ENCODE results near the gene TMEM147.

The TMEM147 gene

DNA sequence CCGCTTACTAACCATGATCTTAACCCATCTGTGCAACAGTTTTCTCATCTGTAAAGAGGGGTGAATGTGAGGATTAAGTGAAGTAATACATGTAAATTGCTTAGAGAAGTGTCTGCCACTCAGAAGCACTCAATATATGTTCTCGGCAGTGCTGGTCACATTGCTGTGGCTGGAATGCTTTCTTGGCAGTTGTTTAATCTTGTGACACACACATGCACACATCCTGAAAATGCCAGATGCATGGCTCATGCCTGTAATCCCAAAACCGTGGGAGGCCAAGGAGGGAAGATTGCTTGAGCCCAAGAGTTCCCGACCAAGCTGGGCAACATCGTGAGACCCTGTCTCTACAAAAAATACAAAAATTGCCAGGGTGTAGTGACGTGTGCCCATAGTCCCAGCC, 27.1 kb upstream of the TMEM147 start:
- FAIRE-seq (no peak), DNase-seq (ENCODE audit: insufficient read length, low spot score) (no peak)

DNA sequence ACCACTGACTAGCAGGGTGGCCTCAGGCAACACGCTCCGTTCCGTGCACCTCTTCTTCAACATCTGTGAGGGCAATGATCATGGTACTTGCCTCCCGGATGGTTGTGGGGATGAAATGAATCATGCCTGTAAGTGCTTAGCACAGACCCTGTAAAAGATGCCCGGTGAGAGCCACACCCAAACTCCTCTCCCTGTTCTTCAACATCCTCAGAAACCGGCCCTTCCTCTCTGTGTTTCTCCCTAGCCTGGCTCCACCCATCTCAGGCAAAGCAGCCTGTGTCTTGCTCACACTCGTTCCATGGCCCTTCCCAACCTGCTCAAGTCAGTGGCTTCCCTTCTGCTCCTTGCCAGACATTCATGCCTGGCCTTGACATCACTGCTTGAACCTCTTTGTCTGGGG, 26.1 kb upstream of the TMEM147 start:
- no peak for FAIRE-seq
- no peak for DNase-seq (ENCODE audit: insufficient read length, low spot score)

DNA sequence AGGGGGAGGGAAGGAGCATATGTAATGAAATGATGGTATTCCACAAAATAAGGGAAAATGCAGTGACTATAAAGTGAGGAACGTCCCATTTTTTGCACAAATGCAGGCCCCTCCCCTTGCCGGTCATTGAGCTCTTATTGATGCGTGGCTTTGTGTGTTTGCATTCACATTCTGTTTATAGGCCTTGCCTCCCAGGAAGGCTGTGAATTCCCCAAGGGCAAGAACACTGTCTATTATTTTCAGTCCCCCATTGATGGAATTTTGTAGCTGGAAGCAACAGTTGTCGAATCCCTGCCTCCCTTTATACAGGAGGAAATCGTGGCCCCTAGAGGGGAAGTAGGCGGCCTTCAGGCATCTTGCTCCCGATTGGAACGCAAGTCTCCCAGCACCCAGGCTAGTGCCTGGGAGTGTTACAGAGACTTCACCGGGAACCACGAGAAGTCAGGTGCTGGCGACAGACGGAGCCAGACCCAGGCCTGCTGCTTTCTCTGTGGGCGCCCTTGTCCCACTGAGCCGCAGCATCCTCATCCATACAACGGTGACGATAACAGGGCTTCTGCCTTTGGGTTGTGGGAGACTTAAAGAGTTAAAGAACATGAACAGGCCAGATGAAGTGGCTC, 24.2 kb upstream of the TMEM147 start:
- FAIRE-seq (no peak), DNase-seq (ENCODE audit: insufficient read length, low spot score) (no peak)

DNA sequence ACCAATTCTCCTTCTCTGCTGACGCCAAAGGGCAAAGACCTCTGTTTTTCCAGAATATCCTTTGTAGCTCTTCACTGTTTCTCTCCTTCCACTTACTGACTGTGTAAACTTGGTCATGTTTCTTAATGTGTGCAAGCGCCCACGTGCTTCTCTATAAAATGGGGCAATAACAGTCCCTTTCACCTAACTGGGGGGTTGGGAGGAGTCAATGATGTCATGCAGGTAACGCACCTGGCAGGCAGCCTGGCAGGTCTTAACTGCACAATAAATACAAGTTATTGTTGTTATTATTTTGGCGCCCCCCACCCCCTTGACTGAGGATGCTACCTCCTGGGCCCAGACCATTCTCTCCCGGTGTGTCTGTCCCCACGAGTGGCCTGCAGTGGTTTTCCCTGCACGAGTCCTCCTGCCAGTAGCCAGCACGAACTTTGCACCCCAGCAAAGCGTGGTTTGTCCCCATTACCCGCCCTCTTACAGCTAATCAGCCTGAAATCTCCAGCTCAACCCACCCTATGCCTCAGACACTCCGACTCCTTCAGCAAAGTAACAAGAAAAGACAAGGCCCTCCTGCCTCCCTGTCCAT, 22.6 kb upstream of the TMEM147 start:
- FAIRE-seq (no peak), DNase-seq (ENCODE audit: insufficient read length, low spot score) (no peak)

DNA sequence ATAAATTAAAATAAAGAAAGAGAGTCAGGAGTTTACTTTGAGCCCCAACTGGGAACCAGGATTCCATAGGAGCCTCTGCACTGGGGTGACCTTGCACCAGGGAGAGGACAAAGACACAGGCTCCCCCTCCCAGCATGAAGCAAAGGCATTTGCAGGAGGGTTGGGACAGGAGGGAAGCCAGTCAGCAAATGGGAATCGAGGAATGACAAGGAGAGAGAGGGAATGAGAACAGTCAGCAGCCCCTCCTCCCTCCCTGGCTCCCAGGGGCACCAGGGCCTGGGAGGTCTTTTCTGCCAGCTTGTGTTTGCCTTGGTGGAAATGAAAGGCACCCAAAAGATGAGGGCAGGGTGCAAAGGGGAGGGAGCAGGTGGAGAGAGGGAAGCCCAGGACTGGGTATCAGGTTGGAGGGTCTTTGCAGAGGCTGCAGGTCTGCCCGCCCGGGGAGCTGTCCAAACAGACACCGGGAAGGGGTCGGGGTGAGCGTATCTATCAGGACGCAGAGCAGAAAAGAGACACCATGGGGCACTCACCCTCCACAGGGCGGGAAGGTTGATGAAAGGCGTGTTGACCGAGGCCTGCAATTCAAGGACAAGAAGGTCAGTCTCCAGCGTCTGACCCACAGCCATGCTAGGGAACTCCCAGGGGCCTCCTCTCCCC, 21.1 kb upstream of the TMEM147 start:
- no peak for FAIRE-seq
- no peak for DNase-seq (ENCODE audit: insufficient read length, low spot score)

DNA sequence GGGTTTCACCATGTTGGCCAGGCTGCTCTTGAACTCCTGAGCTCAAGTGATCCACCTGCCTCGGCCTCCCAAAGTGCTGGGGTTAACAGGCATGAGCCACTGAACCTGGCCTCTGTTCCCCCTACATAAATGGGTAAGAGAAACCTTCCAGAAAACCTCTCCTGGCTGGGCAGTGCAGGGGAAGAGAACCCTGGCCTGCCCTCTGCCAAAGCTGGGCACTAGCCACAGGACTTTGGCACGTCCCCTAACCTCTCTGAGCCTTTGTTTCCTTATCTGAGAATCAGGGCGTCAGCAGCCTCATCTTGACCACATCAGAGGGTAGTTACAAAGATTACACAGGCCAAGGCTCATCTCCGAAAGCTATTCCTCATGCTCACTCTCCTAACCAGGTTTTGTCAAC, 19.6 kb upstream of the TMEM147 start:
- no peak for FAIRE-seq
- DNase-seq (ENCODE audit: insufficient read length, low spot score), result no peak

DNA sequence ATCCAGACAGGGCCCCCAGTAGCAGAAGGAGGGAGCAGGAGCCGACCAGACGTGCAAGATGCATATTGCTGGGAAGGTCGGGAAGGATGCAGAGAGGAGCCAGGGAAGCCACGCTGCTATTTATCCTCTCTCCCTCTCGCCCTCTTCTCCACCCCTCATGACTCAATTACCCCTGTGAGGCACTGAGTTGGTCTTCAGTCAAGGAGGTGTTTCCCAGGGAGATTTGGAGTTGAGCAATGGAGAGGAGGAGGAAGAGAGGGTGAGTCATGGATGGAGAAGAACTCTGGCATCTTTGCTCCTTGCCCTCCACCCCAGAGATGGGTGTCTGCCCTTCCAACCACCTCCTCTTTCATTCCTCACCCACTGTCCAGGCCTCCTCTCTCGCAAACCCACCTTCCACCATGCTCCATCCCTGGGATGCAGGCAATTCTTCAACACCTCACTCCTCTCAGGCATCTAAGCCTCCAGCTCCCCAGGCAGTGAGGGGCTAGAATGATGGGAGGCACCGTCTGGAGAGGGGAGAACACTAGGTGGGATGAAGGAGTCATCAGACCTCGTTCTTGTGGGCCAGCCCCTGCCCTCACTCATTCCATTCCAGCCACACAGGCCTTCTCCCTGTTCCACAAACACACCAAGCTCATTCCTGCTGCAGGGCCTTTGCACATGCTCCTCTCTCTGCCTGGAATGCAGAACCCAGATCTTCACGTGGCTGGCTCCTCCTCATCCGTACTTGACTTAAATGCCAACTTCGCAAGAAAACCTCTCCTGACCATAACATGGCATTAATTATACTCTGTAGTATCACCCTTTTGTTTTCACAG, 17.0 kb upstream of the TMEM147 start, which contains the start of gene SBSN:
SBSN (minus strand) TSS at position 94 of the 821 bp plus-strand sequence; CDS start at position 64, 30 bp downstream.
- no peak for FAIRE-seq
- no peak for DNase-seq (ENCODE audit: insufficient read length, low spot score)

DNA sequence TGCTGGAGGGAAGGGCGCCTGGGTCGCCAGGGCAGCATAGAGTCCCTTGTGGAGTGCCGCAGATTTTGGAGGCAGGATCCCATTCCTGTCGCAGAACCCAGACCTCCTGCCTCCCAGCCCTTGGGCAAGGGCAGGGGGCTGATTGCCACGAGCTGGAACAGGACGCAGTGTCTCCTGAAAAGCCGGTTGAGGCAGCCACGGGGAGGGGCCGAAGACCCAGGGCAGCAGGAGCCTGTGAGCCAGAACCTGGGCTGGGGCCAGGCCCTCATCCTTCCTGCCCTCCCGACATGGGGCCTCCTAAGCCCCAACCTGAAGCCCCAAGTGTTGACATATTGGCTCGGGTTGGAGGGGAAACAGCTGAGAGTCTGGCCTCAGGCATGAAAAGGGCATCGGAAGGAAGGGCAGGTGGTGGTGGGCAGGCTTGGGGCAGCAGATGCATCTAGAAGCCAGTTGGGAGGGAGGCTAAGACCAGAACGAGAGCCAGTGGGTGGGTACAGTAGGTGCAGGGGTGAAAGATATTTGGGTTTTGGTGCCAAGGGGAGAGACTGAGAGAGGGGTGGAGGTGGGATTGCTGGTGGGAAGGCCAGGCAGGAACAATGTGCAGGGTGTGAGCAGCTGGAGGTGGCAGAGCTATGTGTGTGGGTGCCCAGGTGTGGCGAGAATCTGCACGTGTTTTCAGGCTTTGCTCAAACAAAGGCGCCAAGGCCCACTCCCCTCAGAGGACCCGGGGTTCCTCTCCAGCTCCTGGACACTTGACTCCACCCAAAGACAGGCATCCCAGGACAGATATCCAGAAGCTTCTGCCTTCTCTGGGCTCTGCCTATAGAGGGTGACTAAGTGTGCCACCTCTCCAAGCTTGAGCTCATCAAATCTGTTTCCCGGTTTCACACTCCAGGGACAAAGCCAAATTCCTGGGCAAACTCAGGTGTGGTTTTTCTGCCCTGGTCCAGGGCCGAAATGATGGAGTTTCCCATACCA, 15.9 kb upstream of the TMEM147 start:
- FAIRE-seq, result no peak
- no peak for DNase-seq (ENCODE audit: insufficient read length, low spot score)

DNA sequence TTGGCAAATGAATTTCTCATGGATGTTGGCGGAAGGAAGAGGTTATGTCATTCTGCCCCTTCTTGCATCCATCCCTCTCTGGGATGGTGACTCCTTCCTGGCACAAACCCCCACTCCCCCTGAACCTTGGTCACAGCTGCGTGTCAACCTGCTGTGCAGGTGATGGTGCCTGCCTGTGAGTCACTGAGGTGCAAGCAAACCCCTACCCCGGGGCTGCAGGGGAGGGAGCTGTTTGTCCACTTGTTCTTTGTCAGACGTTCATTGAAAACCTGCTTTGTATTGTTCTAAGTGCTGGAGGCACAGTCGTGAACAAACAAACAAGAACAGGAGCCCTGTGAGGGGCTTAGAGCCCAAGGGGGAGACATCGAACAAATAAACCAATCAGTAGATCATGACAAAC, 14.1 kb upstream of the TMEM147 start:
- FAIRE-seq, result no peak

DNA sequence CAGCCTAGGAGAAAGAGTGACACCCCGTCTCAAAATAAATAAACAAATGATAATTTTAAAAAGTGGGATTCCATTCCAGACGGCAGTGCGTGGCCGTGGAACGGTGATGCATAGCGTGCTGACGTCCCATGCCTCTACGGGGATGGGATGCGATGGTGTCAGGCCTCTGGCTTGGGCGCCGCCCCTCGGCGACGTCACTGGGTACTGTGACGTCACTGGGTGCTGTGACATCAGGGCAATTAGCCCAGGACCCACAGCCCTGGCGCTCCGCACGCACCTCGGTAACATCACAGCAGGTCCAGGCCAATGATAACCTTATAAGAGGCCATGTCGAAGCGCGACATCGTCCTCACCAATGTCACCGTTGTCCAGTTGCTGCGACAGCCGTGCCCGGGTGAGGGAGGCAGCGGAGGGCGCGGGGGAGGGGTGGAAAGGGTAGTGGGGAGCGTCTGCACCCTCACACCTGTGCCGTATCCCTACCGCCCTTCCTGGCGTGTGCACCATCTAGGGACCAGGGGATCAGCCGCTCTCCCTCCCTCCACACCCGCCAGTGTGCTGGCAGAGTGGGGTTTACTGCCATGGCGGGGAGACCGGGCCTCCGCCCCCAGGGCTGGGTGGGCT, 12.1 kb upstream of the TMEM147 start, which contains the start of gene GAPDHS:
GAPDHS (plus strand) TSS at position 256 of the 621 bp plus-strand sequence; CDS start at position 328, 72 bp downstream.
- DNase-seq (ENCODE audit: insufficient read length, low spot score), result no peak
- FAIRE-seq, result no peak

More for the DNA sequence above, 14.1 kb upstream of the TMEM147 start:
- DNase-seq (ENCODE audit: insufficient read length, low spot score), result no peak

DNA sequence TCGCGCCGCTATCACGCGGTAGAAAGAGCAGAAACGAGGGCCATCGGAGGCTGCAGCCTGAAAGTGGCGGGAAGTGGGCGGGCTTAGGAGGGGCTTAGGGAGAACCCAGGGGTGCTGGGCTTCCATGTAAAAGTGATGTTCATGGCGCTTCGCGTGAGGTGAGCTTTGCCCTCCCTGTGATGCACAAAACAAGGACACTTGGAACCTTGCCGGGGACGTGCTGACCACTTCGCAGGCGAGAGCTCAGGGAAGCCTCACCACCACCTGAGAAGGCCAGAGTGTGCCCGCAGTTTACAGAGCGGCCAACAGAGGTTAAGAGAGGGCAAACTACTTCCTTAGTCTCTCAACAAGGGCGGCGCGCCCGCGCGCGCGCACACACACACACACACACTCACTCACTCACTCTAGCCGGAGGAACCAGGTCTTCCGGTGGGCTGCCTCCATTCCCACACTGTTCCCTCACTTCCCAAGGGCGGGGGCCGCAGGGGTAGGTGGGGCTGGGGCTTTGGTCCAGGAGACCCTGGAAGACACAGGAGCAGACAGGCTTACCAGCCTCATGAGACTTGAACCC, 11.5 kb upstream of the TMEM147 start:
- DNase-seq (ENCODE audit: insufficient read length, low spot score) (peak; percentile 53), FAIRE-seq (peak; percentile 44)

DNA sequence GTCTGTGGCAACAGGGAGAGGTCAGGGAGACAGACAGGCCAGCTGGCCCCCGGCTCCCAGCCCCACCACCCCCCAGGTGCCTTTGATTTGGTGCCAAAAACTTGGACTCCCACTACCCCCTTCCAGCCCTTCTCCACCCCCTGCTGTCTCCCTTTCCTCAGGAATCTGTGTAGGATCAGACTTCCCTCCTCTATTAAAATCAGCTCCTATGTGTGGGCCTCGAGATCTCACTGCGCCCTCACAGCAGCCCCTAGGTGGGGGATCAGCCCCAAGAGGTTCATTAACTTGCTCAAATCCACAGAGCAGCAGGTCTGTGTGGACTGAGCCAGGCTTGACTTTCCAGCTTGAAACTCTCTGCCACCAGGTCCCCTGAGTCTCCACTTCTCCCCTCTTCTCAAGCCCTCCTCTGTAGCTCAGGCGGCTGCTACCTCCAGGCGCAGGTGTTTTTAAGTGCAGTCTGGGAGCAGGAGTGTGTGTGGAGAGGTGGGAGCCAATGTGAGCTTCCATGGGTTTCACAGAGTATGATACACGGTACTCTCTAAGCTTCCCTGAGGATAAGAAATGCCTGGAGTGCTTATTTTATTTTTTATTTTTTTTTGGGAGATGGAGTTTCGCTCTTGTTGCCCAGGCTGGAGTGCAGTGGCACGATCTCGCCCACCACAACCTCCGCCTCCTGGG, 10.5 kb upstream of the TMEM147 start:
- FAIRE-seq (no peak), DNase-seq (ENCODE audit: insufficient read length, low spot score) (no peak)

DNA sequence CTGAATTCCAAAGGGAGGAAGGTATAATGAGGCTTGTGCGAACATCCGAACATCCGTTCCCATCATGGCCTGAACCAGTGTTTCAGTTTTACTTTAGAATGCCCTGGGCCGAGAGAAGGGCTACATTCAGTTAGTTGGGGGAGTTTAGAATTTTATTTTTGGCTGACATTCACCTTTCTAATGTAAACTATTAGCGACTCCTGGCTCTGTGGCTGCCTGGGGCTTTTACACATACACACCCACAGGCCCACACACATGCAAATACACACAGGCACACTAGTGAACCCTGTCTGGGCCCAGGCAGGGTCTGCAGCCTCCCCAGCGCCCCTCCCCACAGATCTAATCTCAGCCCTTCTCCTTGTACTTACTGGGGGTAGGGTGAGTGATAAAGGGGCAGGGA, 6.1 kb upstream of the TMEM147 start:
- DNase-seq (ENCODE audit: insufficient read length, low spot score) (no peak), FAIRE-seq (no peak)

DNA sequence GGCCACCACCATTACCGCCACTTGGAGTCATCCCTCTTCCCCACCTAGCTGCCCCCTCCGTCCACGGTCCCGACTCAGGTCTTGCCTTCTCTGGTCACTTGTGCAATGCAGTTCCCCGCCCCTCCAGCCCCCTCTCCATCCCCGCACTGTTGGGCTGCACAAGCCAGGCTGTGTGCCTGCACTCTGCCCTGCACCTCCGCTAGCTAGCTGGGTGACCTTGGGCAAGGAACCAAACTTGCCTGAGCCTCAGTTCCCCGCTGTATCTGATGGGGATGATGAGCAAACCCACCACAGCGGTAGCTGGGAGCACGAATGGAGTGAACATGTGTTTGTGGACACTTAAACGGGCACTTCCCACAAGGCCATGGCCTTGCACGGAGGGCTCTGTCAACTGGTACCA, 5.6 kb upstream of the TMEM147 start:
- no peak for FAIRE-seq

DNA sequence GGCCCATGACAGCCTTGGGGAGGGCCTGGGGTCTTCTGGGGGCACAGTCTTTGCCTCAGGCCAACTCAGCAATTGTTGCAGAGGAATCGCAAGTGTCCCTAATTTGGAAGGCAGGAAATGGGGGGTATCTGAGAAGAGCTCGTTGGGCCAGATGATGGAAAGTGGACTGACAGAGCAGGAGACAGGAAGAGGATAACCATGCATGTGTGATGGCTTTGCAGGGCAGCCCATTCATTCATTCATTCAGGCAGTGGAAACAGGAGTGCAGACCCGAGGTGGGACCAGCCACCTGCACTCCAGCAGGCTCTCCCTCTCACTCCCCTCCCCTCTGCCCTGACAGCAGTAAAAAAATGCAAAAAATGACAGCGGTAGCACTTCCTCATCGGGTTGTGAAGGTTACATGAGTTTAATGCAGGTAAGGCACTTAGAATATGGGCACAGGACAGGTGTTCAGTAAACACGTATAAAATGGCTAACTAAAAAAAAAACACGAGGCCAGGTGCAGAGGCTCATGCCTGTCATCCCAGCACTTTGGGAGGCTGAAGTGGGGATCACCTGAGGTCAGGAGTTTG, 5.0 kb upstream of the TMEM147 start:
- DNase-seq (ENCODE audit: insufficient read length, low spot score) (no peak), FAIRE-seq (no peak)

More for the DNA sequence above, 5.6 kb upstream of the TMEM147 start:
- DNase-seq (ENCODE audit: insufficient read length, low spot score), result no peak

DNA sequence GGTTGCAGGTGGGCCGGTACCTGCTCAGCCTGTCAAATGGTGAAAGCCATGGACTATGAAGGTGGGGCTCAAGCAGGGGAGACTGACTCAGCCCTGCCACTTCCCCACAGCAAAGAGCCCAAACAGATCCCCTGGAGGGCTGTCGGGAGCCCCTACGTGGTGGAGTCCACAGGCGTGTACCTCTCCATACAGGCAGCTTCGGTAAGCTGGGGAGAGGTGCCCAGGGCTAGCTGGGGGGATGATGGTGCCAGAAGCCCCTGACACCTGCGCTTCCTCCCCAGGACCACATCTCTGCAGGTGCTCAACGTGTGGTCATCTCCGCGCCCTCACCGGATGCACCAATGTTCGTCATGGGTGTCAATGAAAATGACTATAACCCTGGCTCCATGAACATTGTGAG, 3.2 kb upstream of the TMEM147 start:
- FAIRE-seq, result no peak
- no peak for DNase-seq (ENCODE audit: insufficient read length, low spot score)

DNA sequence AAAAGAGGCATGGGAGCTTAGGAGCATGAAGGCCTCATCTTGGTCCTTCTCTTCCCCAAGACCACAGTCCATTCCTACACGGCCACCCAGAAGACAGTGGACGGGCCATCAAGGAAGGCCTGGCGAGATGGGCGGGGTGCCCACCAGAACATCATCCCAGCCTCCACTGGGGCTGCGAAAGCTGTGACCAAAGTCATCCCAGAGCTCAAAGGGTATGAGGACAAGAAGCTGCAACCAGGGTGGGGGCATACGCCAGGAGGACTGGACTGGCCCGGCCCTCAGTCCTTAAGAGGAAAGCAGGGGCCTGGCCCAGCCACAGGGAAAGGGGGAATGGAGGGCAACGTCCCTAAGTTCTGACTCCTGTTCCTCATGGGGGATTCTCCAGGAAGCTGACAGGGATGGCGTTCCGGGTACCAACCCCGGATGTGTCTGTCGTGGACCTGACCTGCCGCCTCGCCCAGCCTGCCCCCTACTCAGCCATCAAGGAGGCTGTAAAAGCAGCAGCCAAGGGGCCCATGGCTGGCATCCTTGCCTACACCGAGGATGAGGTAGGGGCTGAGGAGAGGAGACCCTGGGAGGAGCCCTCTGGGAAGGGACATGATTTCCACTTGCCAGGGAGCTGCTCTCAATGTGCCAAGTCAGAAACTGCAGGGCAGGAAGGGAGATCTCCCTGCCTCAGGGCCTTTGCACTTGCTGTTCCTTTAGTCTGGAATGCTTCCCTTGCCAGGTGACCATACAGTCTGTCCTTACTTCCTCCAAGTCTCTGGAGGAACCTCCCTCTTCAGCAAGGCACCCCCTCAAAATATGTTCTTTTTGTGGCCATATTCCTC, 1.9 kb upstream of the TMEM147 start:
- FAIRE-seq (no peak), DNase-seq (ENCODE audit: insufficient read length, low spot score) (no peak)
